CD1c-positive myeloid dendritic cell (primary cell): ENCODE measurements around the gene DOCK10.
A peak's percentile ranks its signal among the peaks of the same experiment; 100 is the strongest.
"Not testable (repeated sequence)": the region's sequence is repeated elsewhere in the genome, so short reads cannot be mapped to it uniquely, and the experiment has no call there.

ENCODE experiments used
- DNase-seq: peaks from one replicate; pipeline ENCODE4 v3.0.0-alpha.2; 2016; ENCODE audit errors: extremely low spot score

The DOCK10 gene

DNA sequence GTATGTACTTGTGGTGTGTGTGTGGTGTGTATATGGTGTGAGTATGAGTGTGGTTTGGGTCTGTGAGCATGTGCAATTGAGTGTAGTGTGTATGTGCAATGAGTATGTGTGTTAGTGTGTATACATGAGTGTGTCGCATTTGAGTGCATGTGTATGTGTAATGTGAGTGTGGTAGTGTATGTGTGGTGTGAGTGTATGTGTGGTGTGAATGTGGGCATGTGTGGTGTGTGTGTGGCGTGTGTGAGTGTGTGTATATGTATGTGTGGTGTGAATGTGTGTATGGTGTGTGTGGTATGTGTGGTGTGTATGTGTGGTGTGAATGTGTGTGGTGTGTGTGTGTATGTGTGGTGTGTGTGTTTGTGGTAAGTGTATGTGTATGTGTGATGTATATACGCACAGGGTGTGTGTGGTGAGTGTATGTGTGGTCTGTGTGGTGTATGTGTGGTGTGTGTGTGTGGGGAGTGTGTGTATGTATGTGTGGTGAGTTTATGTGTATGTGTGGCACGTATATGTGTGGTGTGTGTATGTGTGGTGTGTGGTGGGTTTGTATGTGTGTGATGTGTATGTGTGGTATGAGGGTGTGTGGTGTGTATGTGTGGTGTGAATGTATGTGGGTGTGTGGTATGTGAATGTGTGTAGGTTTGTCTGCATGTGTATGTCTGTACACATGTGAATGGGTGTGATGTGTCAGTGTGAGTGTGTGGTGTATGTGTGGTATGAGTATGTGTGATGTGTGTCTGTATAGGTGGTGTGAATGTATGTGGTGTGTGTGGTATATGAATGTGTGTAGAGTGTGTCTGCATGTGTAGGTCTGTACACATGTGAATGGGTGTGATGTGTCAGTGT, 123.4 kb downstream of the DOCK10 start:
- no peak for DNase-seq

DNA sequence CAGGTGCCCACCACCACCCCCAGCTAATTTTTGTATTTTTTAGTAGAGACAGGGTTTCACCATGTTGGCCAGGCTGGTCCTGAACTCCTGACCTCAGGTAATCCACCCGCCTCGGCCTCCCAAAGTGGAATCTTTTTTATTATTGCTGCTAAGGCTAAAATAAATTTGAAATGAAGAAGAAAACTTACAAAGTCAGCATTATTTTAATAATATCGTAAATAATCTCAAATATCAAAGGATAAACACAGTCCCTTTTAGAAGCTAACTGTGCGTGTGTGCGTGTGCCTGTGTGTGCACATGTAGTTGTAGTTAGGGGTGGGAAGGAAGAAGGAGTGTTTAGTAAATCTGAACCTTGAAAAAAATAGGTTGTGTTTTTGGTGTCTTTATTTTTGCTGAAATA, 125.0 kb downstream of the DOCK10 start:
- DNase-seq = not testable (repeated sequence)

DNA sequence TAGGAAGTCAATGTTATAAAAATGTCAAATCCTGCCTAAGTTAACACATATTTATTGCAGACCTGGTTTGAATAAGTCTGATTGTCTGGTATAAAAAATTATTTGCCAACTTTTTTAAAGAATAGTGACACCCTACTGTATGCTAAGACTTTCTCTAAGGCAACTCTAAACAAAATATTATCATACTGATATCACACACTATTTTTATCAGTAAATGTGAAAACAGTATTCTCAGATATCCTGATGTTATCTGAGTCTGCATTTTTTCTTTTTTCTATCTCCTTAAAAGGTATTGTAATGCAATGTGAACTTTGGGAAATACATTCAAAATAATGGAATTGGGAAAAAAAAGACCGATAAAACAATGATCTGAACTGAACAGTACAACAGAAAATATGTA, 127.1 kb downstream of the DOCK10 start:
- no peak for DNase-seq

DNA sequence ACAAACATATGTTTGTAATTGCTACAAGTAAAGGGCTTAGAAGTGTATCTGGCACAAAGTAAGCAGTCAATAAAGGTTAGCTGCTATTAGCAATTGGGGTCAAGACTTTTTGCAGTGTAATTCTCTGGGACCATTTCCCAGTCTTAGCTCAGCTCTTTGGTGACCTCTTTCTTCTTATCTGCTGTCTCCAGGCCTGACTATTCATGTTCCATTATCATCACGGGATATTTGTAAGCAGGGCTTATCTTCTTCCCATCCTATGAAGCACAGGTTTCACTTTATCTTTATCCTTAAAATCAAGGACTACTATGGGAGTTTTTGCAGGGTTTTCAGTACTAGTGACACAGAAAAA, 131.7 kb downstream of the DOCK10 start:
- no peak for DNase-seq

DNA sequence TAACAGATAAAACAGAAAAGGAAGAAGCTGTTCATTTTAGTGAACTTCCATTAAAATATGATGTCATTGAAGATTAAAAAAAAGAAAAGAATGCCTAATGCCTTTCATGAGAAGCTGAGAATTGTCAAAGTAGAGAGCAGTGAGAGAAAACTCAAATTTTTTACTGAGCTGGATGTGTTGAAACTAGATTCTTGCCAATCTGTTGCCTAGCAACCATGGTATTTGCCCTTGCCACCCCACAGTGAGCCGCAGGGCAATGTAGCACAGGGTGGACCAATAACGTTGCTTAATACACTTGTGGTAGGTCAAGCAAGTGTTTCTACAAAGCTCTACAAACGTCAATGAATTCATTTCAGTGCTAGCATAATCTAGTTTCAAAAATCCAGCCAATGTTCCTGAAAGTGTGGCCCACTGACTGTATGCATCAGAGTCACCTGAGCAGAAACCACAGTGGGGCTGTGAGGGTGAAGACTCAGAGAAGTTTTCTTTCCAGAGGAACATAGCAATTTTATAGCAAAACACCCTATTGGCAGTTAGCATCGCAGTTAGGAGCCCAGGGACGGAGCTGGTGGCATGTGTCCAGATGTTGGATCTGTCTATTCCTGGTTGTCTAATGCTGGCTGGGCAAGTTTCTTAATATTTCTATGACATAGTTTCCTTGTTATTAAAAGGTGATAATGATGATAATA, 132.2 kb downstream of the DOCK10 start:
- peak; percentile 65 for DNase-seq

DNA sequence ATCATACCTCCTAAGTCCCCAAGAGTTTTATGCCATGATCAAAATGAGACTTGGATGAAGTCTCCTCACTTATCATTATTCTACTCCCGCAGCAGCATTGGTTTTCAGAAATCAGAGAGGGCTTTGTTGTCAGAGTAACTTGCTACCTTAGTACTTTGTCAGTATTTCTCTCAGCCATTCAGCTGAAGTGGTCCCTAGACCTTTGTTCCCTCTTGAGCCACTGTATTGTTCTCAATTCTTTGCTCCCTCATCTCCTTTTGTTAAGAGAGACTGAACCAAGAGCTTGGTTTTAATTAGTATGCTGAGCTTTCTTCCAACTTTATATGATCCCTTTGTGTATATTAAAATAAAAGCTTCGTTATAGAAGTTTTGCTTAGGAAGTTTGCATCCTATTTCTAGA, 133.4 kb downstream of the DOCK10 start:
- no peak for DNase-seq

DNA sequence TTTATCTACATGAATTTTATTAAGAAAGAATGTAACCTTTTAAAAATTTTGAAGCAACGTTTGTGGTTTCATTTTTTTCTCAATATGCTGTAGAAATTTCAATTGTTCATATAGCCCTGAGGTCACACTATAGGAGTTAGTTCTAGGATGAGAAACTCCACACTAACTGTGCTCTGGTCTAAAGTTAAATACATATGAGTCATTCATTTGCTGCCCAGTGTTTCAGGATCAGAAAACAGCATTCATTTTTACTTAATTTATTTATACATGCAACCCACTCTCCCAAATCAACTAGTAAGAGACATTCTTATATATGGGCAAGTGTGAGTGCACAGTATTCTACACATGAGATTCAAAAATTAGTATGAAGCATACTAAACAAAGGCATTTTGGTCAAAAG, 137.9 kb downstream of the DOCK10 start:
- DNase-seq = no peak

DNA sequence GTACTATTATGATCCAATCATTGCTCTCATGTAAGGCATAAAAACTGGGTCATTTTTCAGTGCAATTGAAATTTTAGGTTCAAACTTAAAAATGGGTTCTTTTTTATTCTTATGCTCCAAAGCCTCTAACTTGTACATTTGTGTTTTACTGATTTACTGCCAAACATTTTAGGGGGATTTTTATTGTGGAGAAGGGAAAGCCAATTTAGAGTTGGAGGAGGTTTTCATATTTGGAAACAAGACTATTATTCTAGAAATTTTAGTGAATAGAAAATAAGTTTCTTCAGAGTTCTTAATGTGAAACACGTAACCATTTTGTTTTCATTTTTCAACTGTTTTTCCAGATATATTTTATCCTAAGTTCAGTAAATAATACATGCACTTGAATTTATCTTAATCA, 138.6 kb downstream of the DOCK10 start:
- DNase-seq = no peak

DNA sequence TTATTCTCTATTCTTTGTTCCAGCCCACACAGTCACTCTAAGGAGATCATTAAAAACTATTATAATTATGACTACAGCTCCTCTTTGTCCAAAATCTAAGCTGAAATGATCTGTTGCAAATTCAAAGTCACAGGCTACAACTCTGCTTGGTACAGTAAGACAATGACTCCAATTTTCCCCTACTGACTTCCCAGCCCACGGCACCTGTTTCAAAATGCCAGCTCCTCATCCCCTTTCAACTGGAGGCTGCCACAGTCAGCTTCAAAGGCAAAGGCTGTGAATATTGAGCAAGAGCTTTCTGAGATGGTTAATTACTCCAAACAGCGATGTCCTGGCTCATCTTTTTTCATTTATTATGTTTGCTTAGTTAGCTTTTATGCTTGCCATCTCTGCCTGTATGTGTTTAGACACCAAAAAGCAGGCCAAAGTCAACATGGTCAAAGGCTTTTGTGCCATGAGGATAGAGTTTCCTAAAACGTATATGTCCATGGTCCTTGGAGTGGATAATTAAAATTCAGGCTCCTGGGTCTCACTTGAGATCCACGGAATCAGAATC, 141.1 kb downstream of the DOCK10 start:
- DNase-seq = no peak

DNA sequence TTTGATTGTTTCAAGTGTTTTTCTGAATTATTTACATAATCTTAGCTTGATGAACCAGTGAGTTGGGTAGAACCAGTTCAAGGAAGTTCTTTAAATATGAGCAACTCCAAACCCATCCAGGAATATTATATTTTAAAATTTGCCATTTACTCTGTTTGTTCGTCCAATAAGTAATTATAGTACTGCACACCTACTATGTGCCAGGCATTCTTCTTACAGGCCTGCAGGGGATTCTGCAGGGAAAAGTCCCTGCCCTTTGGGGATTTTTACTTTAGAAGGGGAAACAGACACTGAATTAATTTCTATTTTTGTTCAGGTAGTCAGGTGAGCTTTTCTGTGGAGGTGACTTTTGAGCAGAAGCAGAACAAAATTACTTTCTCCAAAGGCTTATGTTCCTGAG, 146.9 kb downstream of the DOCK10 start:
- DNase-seq = no peak

DNA sequence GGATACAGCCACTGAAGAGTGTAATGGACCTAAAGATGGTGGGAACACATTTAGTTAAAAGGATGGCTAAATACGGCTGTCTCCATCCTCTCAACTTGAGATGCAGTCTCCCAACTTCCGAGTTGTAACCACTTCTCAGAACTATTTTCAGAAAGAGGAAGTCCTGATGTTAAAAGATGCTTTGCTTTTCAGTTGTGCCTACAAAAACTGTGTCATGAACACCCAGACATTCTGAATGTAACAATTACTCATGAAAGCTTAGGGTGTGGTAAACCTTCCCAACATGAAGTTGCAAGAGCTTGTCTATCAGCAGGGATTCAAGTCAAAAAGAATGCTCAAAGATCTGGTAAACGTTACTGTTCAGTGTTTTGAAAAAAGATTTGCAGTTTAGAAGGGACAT, 147.9 kb downstream of the DOCK10 start:
- peak; percentile 79 for DNase-seq

DNA sequence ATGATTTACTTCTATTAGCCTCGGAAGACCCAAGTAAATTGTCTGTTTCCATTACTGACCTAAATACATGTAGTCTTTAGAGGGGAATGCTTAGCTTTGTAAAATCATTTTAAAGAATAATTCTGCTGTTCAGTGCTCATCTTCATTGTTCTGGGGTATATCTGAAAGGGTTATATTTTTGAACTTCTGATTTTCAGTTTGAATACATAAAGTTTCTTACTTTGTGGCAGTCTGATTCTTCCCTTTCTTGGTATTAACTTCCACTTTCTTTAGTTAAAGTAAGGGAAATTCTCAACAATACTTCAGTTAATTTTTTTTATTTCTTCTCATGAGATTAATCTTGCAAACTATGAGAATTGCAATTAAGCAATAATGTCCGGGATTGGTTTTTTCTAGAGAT, 148.4 kb downstream of the DOCK10 start:
- peak; percentile 34 for DNase-seq

DNA sequence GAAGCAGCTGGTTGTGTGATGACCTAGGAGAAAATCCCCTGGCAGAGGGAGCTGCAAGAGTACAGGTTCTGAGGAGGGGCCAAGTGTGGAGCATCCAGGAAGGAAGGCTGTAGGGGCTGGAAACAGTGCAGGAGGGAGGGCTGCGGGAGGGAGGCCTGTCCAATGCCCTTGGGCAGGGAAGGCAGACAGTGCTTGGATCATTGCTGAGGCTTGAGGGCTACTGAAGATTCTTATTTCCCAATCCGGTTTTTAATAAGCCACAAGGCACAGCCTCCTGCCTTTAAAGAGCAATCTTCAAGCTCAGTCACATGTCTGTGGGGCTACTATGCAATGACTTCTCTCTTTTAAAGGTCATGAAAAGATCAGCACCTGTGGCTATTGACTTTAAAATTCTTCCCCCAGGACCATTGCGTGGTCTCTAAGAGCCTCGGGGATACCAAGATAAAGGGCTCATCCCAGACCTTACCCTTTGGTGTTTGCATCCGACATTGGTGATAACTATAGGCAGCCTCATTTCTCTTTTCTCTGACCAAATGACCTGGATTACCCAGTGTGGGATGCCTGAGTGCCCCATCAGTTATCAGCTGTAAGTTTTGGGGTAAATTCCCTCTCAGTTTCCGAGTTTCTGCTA, 149.6 kb downstream of the DOCK10 start:
- DNase-seq = peak; percentile 59

DNA sequence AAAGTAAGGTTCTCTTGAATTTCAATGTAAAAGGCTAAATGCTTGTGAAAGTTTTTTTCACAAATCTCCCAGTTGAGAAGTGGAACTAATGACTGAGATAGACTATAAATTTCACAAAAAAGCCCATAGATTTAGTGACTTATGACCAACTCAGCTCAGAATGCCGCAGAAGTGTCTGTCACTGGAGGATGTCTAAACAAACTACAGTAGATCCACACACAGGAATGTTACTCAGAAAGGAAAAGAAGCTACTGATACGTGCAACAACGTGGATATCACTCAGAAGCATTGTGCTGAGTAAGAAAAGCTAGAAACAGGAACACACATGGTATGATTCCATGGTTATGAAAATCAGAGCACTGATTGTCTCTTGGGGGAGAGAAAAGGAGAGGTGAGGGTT, 151.9 kb downstream of the DOCK10 start:
- DNase-seq = peak; percentile 26

DNA sequence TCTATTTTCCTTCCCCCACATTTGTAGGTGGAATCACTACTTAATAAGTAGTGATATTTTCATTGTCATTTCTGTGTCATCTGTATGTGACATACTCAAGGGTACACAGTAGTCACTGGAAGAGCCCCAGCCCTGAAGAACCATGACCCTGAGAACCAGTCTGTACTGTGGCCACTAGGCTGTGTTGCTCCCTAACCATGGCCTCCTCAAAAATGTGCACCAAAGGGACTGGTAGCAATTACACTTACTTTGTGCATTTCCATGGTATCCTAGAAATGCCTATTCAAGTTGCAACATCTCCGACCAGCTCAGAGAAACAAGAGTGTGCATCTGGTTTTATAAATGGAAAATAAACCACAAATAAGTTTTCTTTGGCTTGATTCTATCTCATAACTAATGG, 155.1 kb downstream of the DOCK10 start:
- DNase-seq = no peak

DNA sequence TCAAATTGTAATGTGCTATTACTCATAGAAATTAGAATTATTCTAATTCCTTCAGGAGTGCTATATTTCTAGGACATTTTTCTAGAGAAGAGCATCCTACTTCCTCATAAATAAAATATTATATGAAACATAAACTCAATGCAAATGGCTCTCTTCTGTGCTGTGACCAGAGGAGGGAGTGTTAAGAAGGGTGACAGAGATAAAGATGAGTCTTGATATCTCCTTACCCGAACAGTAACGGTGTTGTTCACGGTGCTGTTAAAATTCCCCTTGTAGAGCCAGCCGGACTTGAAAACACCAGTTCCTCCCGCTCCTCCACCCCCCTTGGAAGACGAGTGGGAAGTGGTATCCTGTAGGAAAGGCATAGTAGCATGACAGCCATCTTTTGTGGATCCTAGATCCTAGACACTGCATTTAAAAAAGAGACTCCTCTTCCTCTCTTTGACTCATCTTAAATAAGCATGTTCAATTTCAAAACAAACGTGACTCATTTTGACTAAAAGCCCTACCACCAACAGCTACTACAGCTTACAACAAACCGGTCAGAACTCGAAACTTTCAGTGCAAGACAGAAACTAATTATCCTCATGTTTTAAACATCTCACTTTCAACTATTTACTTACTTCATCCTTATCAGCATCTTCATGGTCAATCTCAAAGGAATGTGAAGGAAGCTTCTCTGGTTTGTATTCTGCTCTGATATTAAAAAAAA, 156.3 kb downstream of the DOCK10 start:
- peak; percentile 66 for DNase-seq

DNA sequence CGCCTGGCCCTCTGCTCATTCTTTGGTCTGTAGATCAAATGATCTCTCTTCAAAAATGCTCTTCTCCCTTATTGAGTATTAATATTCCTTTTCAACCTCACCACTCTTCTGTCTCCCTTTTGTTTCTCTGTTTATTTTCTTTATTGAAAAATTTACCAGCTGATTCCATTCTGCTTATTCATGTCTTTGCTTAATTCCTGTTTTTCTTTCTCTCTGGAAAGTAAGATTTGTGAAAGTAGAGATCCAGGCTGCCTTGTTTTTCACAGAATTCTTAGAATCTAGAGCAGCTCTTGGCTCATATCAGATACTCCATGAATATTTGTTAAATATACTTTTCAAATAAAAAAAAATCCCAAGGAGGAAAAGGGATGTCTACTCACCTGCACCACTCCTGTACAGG, 157.0 kb downstream of the DOCK10 start:
- DNase-seq = no peak

DNA sequence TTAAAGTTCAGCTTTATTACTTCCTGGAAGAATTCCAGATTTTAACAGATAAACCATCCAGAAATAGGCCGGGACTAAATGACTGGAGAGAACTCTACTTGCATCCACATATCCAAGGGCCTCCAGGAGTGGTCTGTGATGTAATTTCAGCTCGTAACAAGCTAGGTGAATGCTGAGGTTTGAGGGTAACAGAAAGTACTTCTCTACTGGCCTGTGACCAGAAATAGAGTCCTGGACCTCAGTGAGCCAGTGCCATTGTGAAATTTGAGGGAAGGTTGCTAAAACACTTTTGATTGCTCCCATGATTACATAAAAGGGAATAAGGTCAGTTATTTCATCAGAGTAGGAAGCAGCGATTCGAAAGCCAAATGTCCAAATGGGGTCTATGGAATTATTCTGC, 158.1 kb downstream of the DOCK10 start:
- DNase-seq = peak; percentile 75

DNA sequence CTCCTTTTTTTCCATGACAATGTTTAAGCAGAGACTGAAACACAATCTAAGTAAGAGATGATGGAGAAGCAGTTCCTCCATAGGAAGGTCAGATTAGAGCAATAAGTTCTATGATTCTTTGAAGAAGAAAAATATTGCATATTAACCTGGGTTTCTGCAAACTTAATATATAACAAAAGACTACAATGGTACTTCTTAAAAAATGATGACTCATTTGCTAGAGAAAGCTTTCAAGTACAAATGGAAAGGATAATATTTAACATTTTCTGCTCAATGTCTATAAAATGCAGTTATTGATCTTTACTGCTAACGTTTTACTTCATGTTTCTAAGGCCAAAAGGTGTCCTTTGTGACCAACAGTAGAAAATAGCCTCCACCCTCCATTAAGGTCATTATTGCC, 158.6 kb downstream of the DOCK10 start:
- DNase-seq = no peak

DNA sequence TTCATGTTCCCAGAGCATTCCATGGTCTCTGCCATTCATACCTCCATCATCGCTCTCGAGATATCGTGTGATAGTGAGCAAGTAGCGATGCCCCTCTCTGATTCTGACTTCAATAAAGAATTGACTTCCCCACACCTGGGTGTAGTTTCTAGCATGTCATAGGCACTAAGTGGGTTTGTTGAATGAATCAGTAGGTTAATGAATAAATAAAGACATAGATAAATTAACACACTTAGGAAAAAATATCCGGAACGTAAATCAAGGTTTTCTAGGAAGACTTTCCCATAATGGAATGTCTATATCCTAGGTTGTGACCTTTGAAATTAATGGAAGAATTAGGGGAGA, 159.1 kb downstream of the DOCK10 start:
- no peak for DNase-seq

DNA sequence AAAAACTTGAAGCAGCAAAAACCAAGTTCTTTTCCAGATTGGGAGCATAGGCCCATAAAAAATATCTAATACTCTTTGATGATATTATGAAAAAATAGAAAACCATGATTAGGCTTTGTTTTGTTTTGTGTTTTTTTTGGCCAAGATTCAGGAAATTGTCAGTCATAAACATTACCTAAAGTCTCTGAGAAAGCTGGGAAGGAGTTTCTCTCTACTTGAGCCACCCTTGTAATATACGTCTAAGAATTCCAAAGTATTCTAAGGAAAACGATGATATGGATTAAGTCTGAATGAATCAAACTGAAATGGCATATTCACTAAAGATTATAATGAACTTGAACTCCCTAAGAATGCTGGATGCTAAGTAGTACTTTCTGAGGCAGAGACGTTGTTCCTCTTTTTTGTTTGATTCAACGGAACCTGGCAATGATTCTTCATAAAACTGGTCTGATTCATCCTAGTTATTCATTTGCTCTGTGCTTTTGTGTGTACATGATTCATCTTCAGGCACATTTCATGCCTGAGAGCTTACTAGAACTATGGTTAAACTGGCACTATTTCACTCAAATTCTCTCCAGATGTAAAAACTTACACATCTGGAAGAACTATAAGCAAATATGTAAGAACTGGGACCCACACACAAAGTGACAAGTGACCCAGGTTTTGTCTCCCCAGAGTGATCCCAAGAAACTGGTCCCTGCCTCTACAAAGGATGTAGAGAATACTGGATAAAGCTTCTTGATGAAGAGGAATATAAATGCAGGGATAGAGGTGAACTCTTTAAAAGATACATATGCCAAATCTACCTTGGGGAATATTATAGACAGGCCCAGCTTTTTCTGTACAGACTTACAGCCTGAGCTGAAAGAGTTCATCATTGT, 159.7 kb downstream of the DOCK10 start:
- peak; percentile 62 for DNase-seq
